ENCODE measurements around the gene RDH8.

RDH8 gene

GRCh38 chr19:10008184-10008765 lies 5.0 kb upstream of the RDH8 start:
- H2AFZ ChIP-seq (ENCODE audit: low read length) = no peak overlapping the region
- no peak for TF ChIP-seq EZH2phosphoT487 (IDR thresholded peaks at IDR 0.05; ENCODE audit: low read length)
- no peak for TF ChIP-seq CTCF (IDR thresholded peaks at IDR 0.05; ENCODE audit: low read length)
- TF ChIP-seq EZH2 (optimal IDR thresholded peaks at IDR 0.05; ENCODE audit: low read depth, low read length) = no peak
- no peaks in the 10 kb centered on the region for H4K20me1 ChIP-seq (ENCODE audit: insufficient read depth, low read length)
- no peaks in the 10 kb centered on the region; the same call in 1 of the 2 replicates for H3K4me1 ChIP-seq (ENCODE audit: low read length)
- no peak overlapping the region for H3K4me3 ChIP-seq (ENCODE audit: low read length)
- no peak for DNase-seq
- H3K27me3 ChIP-seq (replicated peaks; ENCODE audit: insufficient read depth, low read length) = peaks cover 95% of the 10 kb centered on the region
- H3K9me3 ChIP-seq (replicated peaks; ENCODE audit: insufficient read depth, low read length) = no peaks in the 10 kb centered on the region
- no peak overlapping the region for H3K9ac ChIP-seq (ENCODE audit: low read length)
- H3K9me2 ChIP-seq (replicated peaks; ENCODE audit: insufficient read depth, low read length) = no peaks in the 10 kb centered on the region
- no peaks in the 10 kb centered on the region for H3K36me3 ChIP-seq (replicated peaks; ENCODE audit: insufficient read depth, low read length)
- H3K4me2 ChIP-seq (ENCODE audit: low read depth, low read length) = no peak overlapping the region
- no peaks in the 10 kb centered on the region for H3K79me2 ChIP-seq (ENCODE audit: low read length)
- no peak overlapping the region for H3K27ac ChIP-seq (ENCODE audit: low read length)
- no peaks in the 10 kb centered on the region for H3F3A ChIP-seq (ENCODE audit: insufficient read depth, low read length)

- H3K79me2 ChIP-seq (ENCODE audit: low read length) = no peaks in the 10 kb centered on the region
- no peak overlapping the region for H3K9ac ChIP-seq (ENCODE audit: low read length)
- H2AFZ ChIP-seq (ENCODE audit: low read length) = no peak overlapping the region
- no peaks in the 10 kb centered on the region for H3K4me1 ChIP-seq (ENCODE audit: low read length)
- H3K9me3 ChIP-seq (replicated peaks; ENCODE audit: insufficient read depth, low read length) = no peaks in the 10 kb centered on the region
- H3K27me3 ChIP-seq (replicated peaks; ENCODE audit: insufficient read depth, low read length) = peaks cover 95% of the 10 kb centered on the region
- no peaks in the 10 kb centered on the region for H4K20me1 ChIP-seq (ENCODE audit: insufficient read depth, low read length)
- H3F3A ChIP-seq (ENCODE audit: insufficient read depth, low read length) = no peaks in the 10 kb centered on the region
- H3K36me3 ChIP-seq (replicated peaks; ENCODE audit: insufficient read depth, low read length) = no peaks in the 10 kb centered on the region
- DNase-seq = no peak
- H3K9me2 ChIP-seq (replicated peaks; ENCODE audit: insufficient read depth, low read length) = no peaks in the 10 kb centered on the region
- TF ChIP-seq CTCF (IDR thresholded peaks at IDR 0.05; ENCODE audit: low read length) = no peak
- TF ChIP-seq EZH2phosphoT487 (IDR thresholded peaks at IDR 0.05; ENCODE audit: low read length) = no peak
- no peak for TF ChIP-seq EZH2 (optimal IDR thresholded peaks at IDR 0.05; ENCODE audit: low read depth, low read length)
- H3K4me2 ChIP-seq (ENCODE audit: low read depth, low read length) = no peak overlapping the region
- no peak overlapping the region for H3K27ac ChIP-seq (ENCODE audit: low read length)
- no peak overlapping the region for H3K4me3 ChIP-seq (ENCODE audit: low read length)
Measured at GRCh38 chr19:10009714-10010224, 3.5 kb upstream of the RDH8 start.

- no peak for TF ChIP-seq CTCF (IDR thresholded peaks at IDR 0.05; ENCODE audit: low read length)
- no peak for TF ChIP-seq EZH2 (optimal IDR thresholded peaks at IDR 0.05; ENCODE audit: low read depth, low read length)
- TF ChIP-seq EZH2phosphoT487 (IDR thresholded peaks at IDR 0.05; ENCODE audit: low read length) = no peak
- Histone ChIP-seq H4K20me1 (ENCODE audit: insufficient read depth, low read length) (no peaks in the 10 kb centered on the region), H3K27me3 (replicated peaks; ENCODE audit: insufficient read depth, low read length) (peaks cover 94% of the 10 kb centered on the region), H3K27ac (ENCODE audit: low read length) (no peak within 1 kb of the TSS), H3K4me1 (ENCODE audit: low read length) (no peaks in the 10 kb centered on the region), H3K79me2 (ENCODE audit: low read length) (no peaks in the 10 kb centered on the region), H3F3A (ENCODE audit: insufficient read depth, low read length) (no peaks in the 10 kb centered on the region), H3K9ac (ENCODE audit: low read length) (no peak within 1 kb of the TSS), H2AFZ (ENCODE audit: low read length) (no peak within 1 kb of the TSS), H3K36me3 (replicated peaks; ENCODE audit: insufficient read depth, low read length) (no peaks in the 10 kb centered on the region), H3K4me3 (ENCODE audit: low read length) (no peak within 1 kb of the TSS), H3K4me2 (ENCODE audit: low read depth, low read length) (no peak within 1 kb of the TSS), H3K9me3 (replicated peaks; ENCODE audit: insufficient read depth, low read length) (no peaks in the 10 kb centered on the region), H3K9me2 (replicated peaks; ENCODE audit: insufficient read depth, low read length) (no peaks in the 10 kb centered on the region)
- no peak for DNase-seq
Measured at GRCh38 chr19:10010247-10010691, 3.0 kb upstream of the RDH8 start, which contains the start of gene COL5A3. Gene COL5A3, minus strand, starts transcription at chr19:10010504. Its CDS starts 119 bp downstream, at chr19:10010385.
